ENCODE data around the gene MYO1D. TPM values are rescaled to one million over a fixed set of nuclear protein-coding genes. Genes with fewer than 3 reads are reported as not detected.
"Not testable (repeated sequence)": the region's sequence is repeated elsewhere in the genome, so short reads cannot be mapped to it uniquely, and the experiment has no call there.

Gene MYO1D
- total RNA-seq, 1 experiment from 2014 or later = 1.3 TPM

DNA sequence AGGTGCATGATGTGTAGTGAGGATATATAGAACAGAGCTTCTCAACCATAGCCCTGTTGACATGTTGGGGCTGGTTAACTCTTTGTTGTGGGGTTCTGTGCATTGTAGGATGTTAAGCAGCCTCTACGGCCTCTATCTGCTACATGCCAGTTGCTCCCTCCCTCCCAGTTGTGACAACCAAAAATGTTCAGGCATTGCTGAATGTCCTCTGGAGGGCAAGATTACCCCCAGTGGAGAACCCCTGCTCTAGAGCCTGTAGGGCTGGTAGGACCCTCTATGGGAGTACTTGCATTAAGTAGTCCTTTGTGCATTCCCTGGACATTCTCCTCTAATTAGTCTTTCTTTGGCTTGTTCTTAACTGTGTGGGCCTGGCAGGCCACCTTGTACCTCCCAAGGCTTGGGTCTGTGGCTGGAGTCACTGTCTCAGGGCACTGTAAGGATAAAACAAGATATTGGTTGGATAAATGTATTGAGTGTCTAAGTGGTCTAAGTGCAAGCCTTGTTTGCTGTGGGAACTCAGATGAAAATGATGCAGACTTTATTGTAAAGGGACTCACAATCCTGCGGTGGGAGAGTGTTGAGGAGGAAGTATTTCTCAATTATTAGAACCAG, 19.8 kb upstream of the MYO1D start:
- Histone ChIP-seq H3K27ac (ENCODE audit: low read length) (no peak overlapping the region), H3K36me3 (ENCODE audit: control insufficient read depth, insufficient read depth, low read length) (no peaks in the 10 kb centered on the region), H3K27me3 (ENCODE audit: control insufficient read depth, insufficient read depth, low read length) (peaks cover 14% of the 10 kb centered on the region), H3K9me3 (ENCODE audit: control insufficient read depth, insufficient read depth, low read depth, low read length) (peaks cover 3% of the 10 kb centered on the region; the same call in 1 of the 2 replicates), H3K4me3 (ENCODE audit: low read depth in 2 of 2, low read length in 2 of 2) (no peak overlapping the region), H3K4me1 (ENCODE audit: control insufficient read depth, insufficient read depth, low read length) (no peaks in the 10 kb centered on the region)
- no TSS peak for BruUV-seq (replicated peaks)
- CTCF ChIA-PET = no interaction called here
- DNase-seq (ENCODE audit: low read depth, low spot score) (no peak), ATAC-seq (no peak)
- POLR2A ChIA-PET = no interaction called here
- TF ChIP-seq SIN3A (IDR thresholded peaks at IDR 0.05; ENCODE audit: borderline replicate concordance, insufficient read depth, low read depth, low read length) = no peak
- TF ChIP-seq, protein P1, sequence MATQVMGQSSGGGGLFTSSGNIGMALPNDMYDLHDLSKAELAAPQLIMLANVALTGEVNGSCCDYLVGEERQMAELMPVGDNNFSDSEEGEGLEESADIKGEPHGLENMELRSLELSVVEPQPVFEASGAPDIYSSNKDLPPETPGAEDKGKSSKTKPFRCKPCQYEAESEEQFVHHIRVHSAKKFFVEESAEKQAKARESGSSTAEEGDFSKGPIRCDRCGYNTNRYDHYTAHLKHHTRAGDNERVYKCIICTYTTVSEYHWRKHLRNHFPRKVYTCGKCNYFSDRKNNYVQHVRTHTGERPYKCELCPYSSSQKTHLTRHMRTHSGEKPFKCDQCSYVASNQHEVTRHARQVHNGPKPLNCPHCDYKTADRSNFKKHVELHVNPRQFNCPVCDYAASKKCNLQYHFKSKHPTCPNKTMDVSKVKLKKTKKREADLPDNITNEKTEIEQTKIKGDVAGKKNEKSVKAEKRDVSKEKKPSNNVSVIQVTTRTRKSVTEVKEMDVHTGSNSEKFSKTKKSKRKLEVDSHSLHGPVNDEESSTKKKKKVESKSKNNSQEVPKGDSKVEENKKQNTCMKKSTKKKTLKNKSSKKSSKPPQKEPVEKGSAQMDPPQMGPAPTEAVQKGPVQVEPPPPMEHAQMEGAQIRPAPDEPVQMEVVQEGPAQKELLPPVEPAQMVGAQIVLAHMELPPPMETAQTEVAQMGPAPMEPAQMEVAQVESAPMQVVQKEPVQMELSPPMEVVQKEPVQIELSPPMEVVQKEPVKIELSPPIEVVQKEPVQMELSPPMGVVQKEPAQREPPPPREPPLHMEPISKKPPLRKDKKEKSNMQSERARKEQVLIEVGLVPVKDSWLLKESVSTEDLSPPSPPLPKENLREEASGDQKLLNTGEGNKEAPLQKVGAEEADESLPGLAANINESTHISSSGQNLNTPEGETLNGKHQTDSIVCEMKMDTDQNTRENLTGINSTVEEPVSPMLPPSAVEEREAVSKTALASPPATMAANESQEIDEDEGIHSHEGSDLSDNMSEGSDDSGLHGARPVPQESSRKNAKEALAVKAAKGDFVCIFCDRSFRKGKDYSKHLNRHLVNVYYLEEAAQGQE (IDR thresholded peaks at IDR 0.05; ENCODE audit: insufficient read depth in 1 of 2, low read depth in 2 of 2, low read length in 1 of 2) = no peak
- TF ChIP-seq TCF7L2 (IDR thresholded peaks at IDR 0.05; ENCODE audit: low read depth, low read length) = no peak
- no peak for TF ChIP-seq POLR2AphosphoS5 (IDR thresholded peaks at IDR 0.05; ENCODE audit: low read depth, low read length)
- TF ChIP-seq, protein P2, sequence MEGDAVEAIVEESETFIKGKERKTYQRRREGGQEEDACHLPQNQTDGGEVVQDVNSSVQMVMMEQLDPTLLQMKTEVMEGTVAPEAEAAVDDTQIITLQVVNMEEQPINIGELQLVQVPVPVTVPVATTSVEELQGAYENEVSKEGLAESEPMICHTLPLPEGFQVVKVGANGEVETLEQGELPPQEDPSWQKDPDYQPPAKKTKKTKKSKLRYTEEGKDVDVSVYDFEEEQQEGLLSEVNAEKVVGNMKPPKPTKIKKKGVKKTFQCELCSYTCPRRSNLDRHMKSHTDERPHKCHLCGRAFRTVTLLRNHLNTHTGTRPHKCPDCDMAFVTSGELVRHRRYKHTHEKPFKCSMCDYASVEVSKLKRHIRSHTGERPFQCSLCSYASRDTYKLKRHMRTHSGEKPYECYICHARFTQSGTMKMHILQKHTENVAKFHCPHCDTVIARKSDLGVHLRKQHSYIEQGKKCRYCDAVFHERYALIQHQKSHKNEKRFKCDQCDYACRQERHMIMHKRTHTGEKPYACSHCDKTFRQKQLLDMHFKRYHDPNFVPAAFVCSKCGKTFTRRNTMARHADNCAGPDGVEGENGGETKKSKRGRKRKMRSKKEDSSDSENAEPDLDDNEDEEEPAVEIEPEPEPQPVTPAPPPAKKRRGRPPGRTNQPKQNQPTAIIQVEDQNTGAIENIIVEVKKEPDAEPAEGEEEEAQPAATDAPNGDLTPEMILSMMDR (IDR thresholded peaks at IDR 0.05) = no peak
- intact Hi-C loops (cut with micrococcal nuclease; ENCODE audit: unreplicated experiment) = no loop called here
- in situ Hi-C loops (cut with HindIII; ENCODE audit: low pct_unique_long_range_greater_than_20kb, low sequenced_read_pairs) = no loop called here

GRCh38 chr17:32894245-32894644, 17.3 kb upstream of the MYO1D start:
- no TSS peak for BruUV-seq (replicated peaks)
- Histone ChIP-seq H3K4me1 (ENCODE audit: control insufficient read depth, insufficient read depth, low read length) (no peaks in the 10 kb centered on the region), H3K27ac (ENCODE audit: low read length) (no peak overlapping the region), H3K36me3 (ENCODE audit: control insufficient read depth, insufficient read depth, low read length) (no peaks in the 10 kb centered on the region), H3K27me3 (ENCODE audit: control insufficient read depth, insufficient read depth, low read length) (peaks cover 14% of the 10 kb centered on the region), H3K9me3 (ENCODE audit: control insufficient read depth, insufficient read depth, low read depth, low read length) (no peaks in the 10 kb centered on the region), H3K4me3 (ENCODE audit: low read depth in 2 of 2, low read length in 2 of 2) (no peak overlapping the region)
- in situ Hi-C loops (cut with HindIII; ENCODE audit: low pct_unique_long_range_greater_than_20kb, low sequenced_read_pairs) (no loop called here), intact Hi-C loops (cut with micrococcal nuclease; ENCODE audit: unreplicated experiment) (no loop called here)
- ChIA-PET POLR2A (no interaction called here), CTCF (no interaction called here)
- no peak for DNase-seq (ENCODE audit: low read depth, low spot score)
- no peak for TF ChIP-seq TCF7L2 (IDR thresholded peaks at IDR 0.05; ENCODE audit: low read depth, low read length)
- TF ChIP-seq, protein P2 (IDR thresholded peaks at IDR 0.05) = no peak
- no peak for TF ChIP-seq SIN3A (IDR thresholded peaks at IDR 0.05; ENCODE audit: borderline replicate concordance, insufficient read depth, low read depth, low read length)
- no peak for TF ChIP-seq POLR2AphosphoS5 (IDR thresholded peaks at IDR 0.05; ENCODE audit: low read depth, low read length)
- TF ChIP-seq, protein P1 (IDR thresholded peaks at IDR 0.05; ENCODE audit: insufficient read depth in 1 of 2, low read depth in 2 of 2, low read length in 1 of 2) = no peak
- no peak for ATAC-seq

DNA sequence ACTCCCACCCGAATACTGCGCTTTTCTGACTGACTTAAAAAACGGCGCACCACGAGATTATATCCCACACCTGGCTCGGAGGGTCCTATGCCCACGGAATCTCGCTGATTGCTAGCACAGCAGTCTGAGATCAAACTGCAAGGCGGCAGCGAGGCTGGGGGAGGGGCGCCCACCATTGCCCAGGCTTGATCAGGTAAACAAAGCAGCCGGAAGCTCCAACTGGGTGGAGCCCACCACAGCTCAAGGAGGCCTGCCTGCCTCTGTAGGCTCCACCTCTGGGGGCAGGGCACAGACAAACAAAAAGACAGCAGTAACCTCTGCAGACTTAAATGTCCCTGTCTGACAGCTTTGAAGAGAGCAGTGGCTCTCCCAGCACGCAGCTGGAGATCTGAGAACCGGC, 10.5 kb upstream of the MYO1D start:
- H3K4me3 ChIP-seq (ENCODE audit: low read depth in 2 of 2, low read length in 2 of 2); H3K9me3 ChIP-seq (ENCODE audit: control insufficient read depth, insufficient read depth, low read depth, low read length); H3K36me3 ChIP-seq (ENCODE audit: control insufficient read depth, insufficient read depth, low read length); H3K4me1 ChIP-seq (ENCODE audit: control insufficient read depth, insufficient read depth, low read length); BruUV-seq (replicated peaks); H3K27ac ChIP-seq (ENCODE audit: low read length); POLR2A ChIA-PET; DNase-seq (ENCODE audit: low read depth, low spot score); intact Hi-C loops (cut with micrococcal nuclease; ENCODE audit: unreplicated experiment); in situ Hi-C loops (cut with HindIII; ENCODE audit: low pct_unique_long_range_greater_than_20kb, low sequenced_read_pairs); ATAC-seq; CTCF ChIA-PET: not testable (repeated sequence)
- H3K27me3 ChIP-seq (ENCODE audit: control insufficient read depth, insufficient read depth, low read length) = peaks cover 16% of the 10 kb centered on the region

All from Panc1 (cell line).